ENCODE data around the gene HAGHL. TPM values are rescaled to one million over a fixed set of nuclear protein-coding genes. Genes with fewer than 3 reads are reported as not detected.
A peak's percentile ranks its signal among the peaks of the same experiment; 100 is the strongest.

Gene HAGHL
- polyA plus RNA-seq, 5 donors = 2.1 to 7.3 (median 3.5) TPM

GRCh38 chr16:719815-720446 lies 7.0 kb upstream of the HAGHL start:
- DNase-seq = no peak

- peak; percentile 58 to 62 for DNase-seq
Measured at GRCh38 chr16:720447-720989, 6.4 kb upstream of the HAGHL start.

- peak; percentile 76 to 77 for DNase-seq
Measured at GRCh38 chr16:720990-721764, 5.7 kb upstream of the HAGHL start, which contains the start of gene ANTKMT. ANTKMT (plus strand) TSS chr16:721146; CDS start chr16:721275, 129 bp downstream.

GRCh38 chr16:721765-722540 lies 5.0 kb upstream of the HAGHL start:
- no peak for DNase-seq

GRCh38 chr16:722835-723633 lies 3.9 kb upstream of the HAGHL start:
- no peak for DNase-seq

GRCh38 chr16:723695-724094 lies 3.2 kb upstream of the HAGHL start:
- no peak for DNase-seq

GRCh38 chr16:724188-725040 lies 2.5 kb upstream of the HAGHL start:
- DNase-seq = no peak

- no peak for DNase-seq
Measured at GRCh38 chr16:725041-725376, 1.9 kb upstream of the HAGHL start.

GRCh38 chr16:725463-726187 lies 1.3 kb upstream of the HAGHL start:
- DNase-seq = no peak

- DNase-seq = no peak
Measured at GRCh38 chr16:726188-726437, 793 bp upstream of the HAGHL start.

- DNase-seq = no peak
Measured at GRCh38 chr16:727291-727977, 528 bp downstream of the HAGHL start.

GRCh38 chr16:728131-728889 lies 1.4 kb downstream of the HAGHL start:
- DNase-seq = peak in 1 of 2 donors; percentile 30

- DNase-seq = no peak
Measured at GRCh38 chr16:728890-729744, 2.2 kb downstream of the HAGHL start.

GRCh38 chr16:729768-730665 lies 3.1 kb downstream of the HAGHL start:
- no peak for DNase-seq

GRCh38 chr16:730666-731509 lies 4.0 kb downstream of the HAGHL start:
- DNase-seq = no peak

- DNase-seq = no peak
Measured at GRCh38 chr16:732332-732731, 5.4 kb downstream of the HAGHL start.
